Mammary epithelial cell (primary cell): Measurements from ENCODE around the gene CNEP1R1.

ENCODE experiments used
- EZH2 ChIP-seq: IDR thresholded peaks from 2 replicates; pipeline ENCODE4 v1.6.1; 2012; ENCODE audit warnings: low read length, inconsistent platforms, borderline replicate concordance
- TF ChIP-seq, protein P1 (sequence below), 2 donors: IDR thresholded peaks in 1 of 2; conservative IDR thresholded peaks in 1 of 2; 2 replicates each; pipeline ENCODE4 v1.5.1; 2011 to 2012; ENCODE audit warnings: inconsistent platforms in 2 of 2, low read length in 2 of 2, mild to moderate bottlenecking in 2 of 2, control low read depth in 1 of 2, low read depth in 1 of 2; ENCODE audit not compliant: insufficient read depth in 1 of 2; ENCODE audit errors: extremely low read depth in 1 of 2

GRCh38 chr16:50001144-50001543 is 23.9 kb upstream of the CNEP1R1 start:
- TF ChIP-seq, protein P1, sequence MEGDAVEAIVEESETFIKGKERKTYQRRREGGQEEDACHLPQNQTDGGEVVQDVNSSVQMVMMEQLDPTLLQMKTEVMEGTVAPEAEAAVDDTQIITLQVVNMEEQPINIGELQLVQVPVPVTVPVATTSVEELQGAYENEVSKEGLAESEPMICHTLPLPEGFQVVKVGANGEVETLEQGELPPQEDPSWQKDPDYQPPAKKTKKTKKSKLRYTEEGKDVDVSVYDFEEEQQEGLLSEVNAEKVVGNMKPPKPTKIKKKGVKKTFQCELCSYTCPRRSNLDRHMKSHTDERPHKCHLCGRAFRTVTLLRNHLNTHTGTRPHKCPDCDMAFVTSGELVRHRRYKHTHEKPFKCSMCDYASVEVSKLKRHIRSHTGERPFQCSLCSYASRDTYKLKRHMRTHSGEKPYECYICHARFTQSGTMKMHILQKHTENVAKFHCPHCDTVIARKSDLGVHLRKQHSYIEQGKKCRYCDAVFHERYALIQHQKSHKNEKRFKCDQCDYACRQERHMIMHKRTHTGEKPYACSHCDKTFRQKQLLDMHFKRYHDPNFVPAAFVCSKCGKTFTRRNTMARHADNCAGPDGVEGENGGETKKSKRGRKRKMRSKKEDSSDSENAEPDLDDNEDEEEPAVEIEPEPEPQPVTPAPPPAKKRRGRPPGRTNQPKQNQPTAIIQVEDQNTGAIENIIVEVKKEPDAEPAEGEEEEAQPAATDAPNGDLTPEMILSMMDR (conservative IDR thresholded peaks at IDR 0.05 in 1 of 2, IDR thresholded peaks at IDR 0.05 in 1 of 2; ENCODE audit: extremely low read depth in 1 of 2, insufficient read depth in 1 of 2, low read depth in 1 of 2, low read length in 2 of 2) = no peak
- no peak for TF ChIP-seq EZH2
